IMR-90 (cell line): ENCODE measurements around the gene PIRT. TPM values are rescaled to one million over a fixed set of nuclear protein-coding genes. Genes with fewer than 3 reads are reported as not detected.

Experiments used
- ATAC-seq: fragments of 200-7000 bp; cut with Tn5 transposase; 2 replicates; pipeline ENCODE4 v1.9.1; 2020; ENCODE audit warnings: low read depth, mild to moderate bottlenecking, moderate library complexity
- BruUV-seq: library from RNA; stranded (reverse); fragments of 400-500 nt; replicated peaks from 2 replicates; lab custom pipeline; 2021; lab: Mats Ljungman, UMichigan
- CTCF ChIA-PET: fragments of 300-600 bp; formaldehyde crosslinking; extraction: SDS; loops from one replicate; lab custom pipeline; 2021; ENCODE audit warnings: antibody characterized with exemption; lab: Yijun Ruan, JAX
- POLR2A ChIA-PET: fragments of 300-600 bp; sonication (Branson Sonifier 250); formaldehyde crosslinking; loops from one replicate; lab custom pipeline; 2022; ENCODE audit warnings: antibody characterized with exemption; ENCODE audit not compliant: unreplicated experiment; lab: Charles Lee
- DNase-seq: peaks from one replicate; pipeline ENCODE4 v3.0.0; 2013
- H2AFZ ChIP-seq: replicated peaks from 2 replicates; pipeline ENCODE3; 2013; ENCODE audit warnings: low read length, mild to moderate bottlenecking; ENCODE audit not compliant: poor library complexity
- H2AK5ac ChIP-seq: 2 replicates; pipeline ENCODE4 v1.6.1; 2013; ENCODE audit warnings: low read depth, low read length, inconsistent platforms
- H2AK9ac ChIP-seq: replicated peaks from 2 replicates; pipeline ENCODE3; 2013; ENCODE audit warnings: mild to moderate bottlenecking, low read depth, low read length, moderate library complexity; ENCODE audit not compliant: poor library complexity
- H2BK120ac ChIP-seq: 2 replicates; pipeline ENCODE4 v1.6.1; 2013; ENCODE audit warnings: low read depth, low read length, inconsistent platforms
- H2BK15ac ChIP-seq: 3 replicates; pipeline ENCODE4 v1.6.1; 2013; ENCODE audit warnings: low read depth, low read length, inconsistent platforms
- H2BK20ac ChIP-seq: 2 replicates; pipeline ENCODE4 v1.6.1; 2013; ENCODE audit warnings: low read depth, mild to moderate bottlenecking, inconsistent platforms, low read length, moderate library complexity
- H2BK5ac ChIP-seq: 2 replicates; pipeline ENCODE4 v1.6.1; 2013; ENCODE audit warnings: mild to moderate bottlenecking, low read depth, low read length, inconsistent platforms; ENCODE audit not compliant: poor library complexity, severe bottlenecking
- H3K14ac ChIP-seq: replicated peaks from 2 replicates; pipeline ENCODE4 v1.6.1; 2013; ENCODE audit warnings: low read depth, low read length, inconsistent platforms
- H3K18ac ChIP-seq: 2 replicates; pipeline ENCODE4 v1.6.1; 2013; ENCODE audit warnings: low read depth, low read length, control low read depth
- H3K23ac ChIP-seq: 2 replicates; pipeline ENCODE4 v1.6.1; 2013; ENCODE audit warnings: low read depth, low read length, inconsistent platforms
- H3K27ac ChIP-seq: 2 replicates; pipeline ENCODE4 v1.5.1; 2013; ENCODE audit warnings: mild to moderate bottlenecking, control low read depth, low read length; ENCODE audit not compliant: insufficient read depth
- H3K27me3 ChIP-seq: 2 replicates; pipeline ENCODE4 v1.6.1; 2013; ENCODE audit warnings: low read length; ENCODE audit not compliant: control insufficient read depth, insufficient read depth
- H3K36me3 ChIP-seq: 2 replicates; pipeline ENCODE4 v1.6.1; 2013; ENCODE audit warnings: low read length, mixed read lengths; ENCODE audit not compliant: control insufficient read depth, insufficient read depth
- H3K4ac ChIP-seq: 2 replicates; pipeline ENCODE4 v1.6.1; 2013; ENCODE audit warnings: low read depth, low read length, inconsistent platforms
- H3K4me1 ChIP-seq: 2 replicates; pipeline ENCODE4 v1.6.1; 2013; ENCODE audit warnings: low read length, mixed read lengths; ENCODE audit not compliant: control insufficient read depth, insufficient read depth
- H3K4me2 ChIP-seq: 2 replicates; pipeline ENCODE4 v1.6.1; 2013; ENCODE audit warnings: low read depth, mild to moderate bottlenecking, control low read depth, low read length, moderate library complexity
- H3K4me3 ChIP-seq: 2 replicates; pipeline ENCODE4 v1.5.1; 2013; ENCODE audit warnings: low read depth, mild to moderate bottlenecking, control low read depth, low read length, moderate library complexity; ENCODE audit not compliant: insufficient read depth
- H3K56ac ChIP-seq: 2 replicates; pipeline ENCODE4 v1.6.1; 2013; ENCODE audit warnings: low read length, inconsistent platforms; ENCODE audit not compliant: insufficient read depth; ENCODE audit errors: extremely low read depth
- H3K79me1 ChIP-seq, 2 experiments: 2 replicates each; pipeline ENCODE4 v1.6.1; 2013; ENCODE audit warnings: low read length in 2 of 2, inconsistent platforms in 1 of 2, low read depth in 1 of 2
- H3K9ac ChIP-seq: 2 replicates; pipeline ENCODE4 v1.6.1; 2013; ENCODE audit warnings: low read depth, low read length, control low read depth
- H3K9me1 ChIP-seq: 2 replicates; pipeline ENCODE4 v1.6.1; 2013; ENCODE audit warnings: low read length, inconsistent platforms; ENCODE audit not compliant: insufficient read depth
- H3K9me3 ChIP-seq: 2 replicates; pipeline ENCODE4 v1.6.1; 2013; ENCODE audit warnings: low read length; ENCODE audit not compliant: control insufficient read depth, insufficient read depth
- H4K20me1 ChIP-seq: 2 replicates; pipeline ENCODE4 v1.6.1; 2013; ENCODE audit warnings: low read length, inconsistent platforms; ENCODE audit not compliant: insufficient read depth
- H4K5ac ChIP-seq: 2 replicates; pipeline ENCODE4 v1.6.1; 2013; ENCODE audit warnings: mild to moderate bottlenecking, low read depth, low read length, control low read depth
- H4K8ac ChIP-seq, 2 experiments: 2 replicates each; pipeline ENCODE4 v1.6.1; 2013; ENCODE audit warnings: low read depth in 2 of 2, low read length in 2 of 2, control low read depth in 1 of 2, inconsistent platforms in 1 of 2
- H4K91ac ChIP-seq: 2 replicates; pipeline ENCODE4 v1.6.1; 2013; ENCODE audit warnings: low read depth, low read length, inconsistent platforms; ENCODE audit not compliant: insufficient read depth
- ELK1 ChIP-seq: fragments of 150-350 bp; IDR thresholded peaks from 2 replicates; pipeline ENCODE4 v1.6.1; 2016; ENCODE audit warnings: low read depth, mild to moderate bottlenecking, low read length, moderate library complexity, borderline replicate concordance
- FOS ChIP-seq: fragments of 150-350 bp; IDR thresholded peaks from 2 replicates; pipeline ENCODE4 v1.6.1; 2016; ENCODE audit warnings: low read depth, low read length
- SMC3 ChIP-seq: fragments of 150-350 bp; IDR thresholded peaks from 2 replicates; pipeline ENCODE4 v1.6.1; 2016; ENCODE audit warnings: low read depth, mild to moderate bottlenecking, antibody characterized with exemption, low read length, moderate library complexity
- WGBS, 2 experiments: methylation state at CpG; one replicate each; pipeline versions ENCODE4 v1.1.5 to v1.1.7; 2013; ENCODE audit warnings: missing lambda C conversion rate in 2 of 2; ENCODE audit not compliant: insufficient read length in 1 of 2; ENCODE audit errors: extremely low coverage in 2 of 2; 5-methylcytosine and 5-hydroxymethylcytosine counted together
- dilution Hi-C: fragments of 300-500 bp; cut with HindIII; formaldehyde crosslinking; loops from one replicate; pipeline ENCODE4 v1.14.3; 2018; ENCODE audit warnings: low sequenced_read_pairs; ENCODE audit not compliant: unreplicated experiment
- in situ Hi-C: fragments of 300-500 bp; cut with MboI; formaldehyde crosslinking; loops from 3 replicates; pipeline ENCODE4 v1.14.3; 2019; ENCODE audit warnings: low sequenced_read_pairs, inconsistent platforms, mixed read lengths
- intact Hi-C: fragments of 100-400 bp; cut with micrococcal nuclease; formaldehyde crosslinking; loops from 2 replicates; pipeline ENCODE4 v1.10.0; 2022
- polyA plus RNA-seq, 3 experiments: library from polyadenylated mRNA; depleted of rRNA; stranded (reverse); fragments of >200 nt; gene quantifications; 2 replicates each; pipeline ENCODE4 v1.2.3, GENCODE V29; 2012; ENCODE audit warnings: low replicate concordance in 1 of 3
- total RNA-seq: library from RNA; depleted of rRNA; stranded (reverse); fragments of >200 nt; gene quantifications from 2 replicates; pipeline ENCODE4 v1.2.3, GENCODE V29; 2012

Gene PIRT
- total and polyA plus RNA-seq, 2 of the 4 experiments (the other 2 are of a cell fraction) = not detected

GRCh38 chr17:10838682-10839081, 795 bp upstream of the PIRT start:
- H2BK120ac ChIP-seq = no peak overlapping the region
- H3K56ac ChIP-seq = no peak overlapping the region
- no peak overlapping the region for H2BK20ac ChIP-seq
- no peaks in the 10 kb centered on the region for H3K9me3 ChIP-seq
- H3K4me1 ChIP-seq = no peaks in the 10 kb centered on the region
- no peaks in the 10 kb centered on the region for H3K79me1 ChIP-seq
- no peak overlapping the region for H2AFZ ChIP-seq
- H3K4me3 ChIP-seq = no peak overlapping the region
- no peak overlapping the region for H4K91ac ChIP-seq
- no peaks in the 10 kb centered on the region for H4K20me1 ChIP-seq
- POLR2A ChIA-PET = no interaction called here
- no peak overlapping the region for H2AK5ac ChIP-seq
- H2BK5ac ChIP-seq = no peak overlapping the region
- CTCF ChIA-PET = interaction anchor here (0.8 kb wide), 1 partner anchor 210 kb away, joined by 3 read pairs; no protein-coding TSS in a partner anchor
- no peak overlapping the region for H3K9ac ChIP-seq
- no peak overlapping the region for H2AK9ac ChIP-seq
- no peak overlapping the region for H3K18ac ChIP-seq
- no peak overlapping the region for H3K23ac ChIP-seq
- no peak for DNase-seq
- intact Hi-C loops = no loop called here
- no peak overlapping the region for H3K14ac ChIP-seq
- no peak overlapping the region for H3K4ac ChIP-seq
- no peak for TF ChIP-seq FOS
- no peak for TF ChIP-seq SMC3
- no peak for TF ChIP-seq ELK1
- BruUV-seq = no TSS peak
- no peak for ATAC-seq
- no peak overlapping the region for H4K8ac ChIP-seq
- WGBS, 2 experiments = 50% methylated on average over 2 of the region's 5 CpGs; no CpG with 5 or more reads in 1 of the 2 experiments
- dilution Hi-C loops = no loop called here
- no peaks in the 10 kb centered on the region for H3K36me3 ChIP-seq
- H3K4me2 ChIP-seq = no peak overlapping the region
- in situ Hi-C loops = no loop called here
- H3K27me3 ChIP-seq = peaks cover 2% of the 10 kb centered on the region; the same call in 1 of the 2 replicates
- H3K9me1 ChIP-seq = no peaks in the 10 kb centered on the region
- H3K27ac ChIP-seq = no peak overlapping the region
- H4K5ac ChIP-seq = no peak overlapping the region
- H2BK15ac ChIP-seq = no peak overlapping the region
